ENCODE data around the gene MRPS12.

- TF ChIP-seq CTCF (IDR thresholded peaks at IDR 0.05; ENCODE audit: insufficient read depth, low read length, poor library complexity, severe bottlenecking) (no peak), EZH2phosphoT487 (conservative IDR thresholded peaks at IDR 0.05; ENCODE audit: low read length) (no peak)
These were observed 15.7 kb downstream of the MRPS12 start for GRCh38 chr19:38946229-38947010.
